Subcutaneous adipose tissue (tissue), 4 donors: ENCODE results near the gene FASTK. TPM values are rescaled to one million over a fixed set of nuclear protein-coding genes. Genes with fewer than 3 reads are reported as not detected.

Experiments used
- total RNA-seq, 4 donors: library from RNA; depleted of rRNA; stranded (reverse); fragments of >200 nt; gene quantifications; one replicate each; pipeline ENCODE4 v1.1.0, GENCODE V29; 2016
- TF ChIP-seq, protein P1 (sequence below): fragments of 450-650 bp; IDR thresholded peaks from one replicate; pipeline ENCODE4 v1.5.1; 2016; ENCODE audit warnings: low read depth, mild to moderate bottlenecking, control low read depth, antibody characterized with exemption, moderate library complexity

Gene FASTK
- total RNA-seq, 4 donors from 2014 or later: 36.8 to 88.9 (median 44.0) TPM

DNA sequence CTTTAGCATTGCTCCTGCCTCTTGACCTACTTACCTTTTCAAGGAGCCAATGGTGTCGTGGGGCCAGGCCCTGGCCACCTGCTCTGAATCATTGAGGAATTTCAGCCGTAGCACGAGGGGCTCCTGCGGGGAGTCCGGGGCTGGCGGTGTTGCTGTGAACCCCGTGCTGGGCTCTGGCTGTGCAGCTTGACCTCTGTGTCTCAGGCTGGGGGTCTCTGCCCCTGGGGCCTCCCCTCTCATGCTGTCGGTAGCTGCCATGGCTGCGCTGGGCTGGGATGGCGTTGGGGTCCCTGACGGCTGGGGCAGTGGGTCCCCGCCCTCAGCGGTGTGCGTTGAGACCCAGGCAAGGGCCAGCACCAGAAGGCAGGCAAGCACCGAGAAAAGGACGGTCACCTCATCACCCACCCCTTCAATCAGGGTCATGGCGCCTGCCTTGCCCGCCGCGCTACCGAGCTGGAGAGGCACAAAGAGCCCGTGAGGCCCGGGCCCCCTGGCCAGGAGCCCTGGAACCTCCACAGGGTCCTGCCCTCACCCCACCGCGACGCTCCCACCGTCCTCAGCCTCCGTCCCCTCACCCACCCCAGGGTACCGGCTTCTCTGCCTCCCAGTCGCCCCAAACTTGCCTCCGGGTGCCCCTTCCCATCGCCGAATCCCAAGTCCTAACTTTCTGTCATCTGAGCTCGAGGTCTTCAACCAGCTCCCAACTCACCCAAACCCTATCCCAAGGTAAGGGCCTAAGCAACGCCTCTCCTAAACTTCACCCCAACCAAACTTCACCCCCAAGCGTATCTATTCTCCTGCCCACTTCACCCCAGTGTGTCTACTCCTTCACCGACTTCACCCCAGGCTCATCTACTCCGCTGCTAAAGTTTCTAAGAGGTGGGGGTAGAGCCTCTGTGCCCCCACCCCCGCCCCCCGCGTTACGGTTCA, 1.8 kb upstream of the FASTK start:
- TF ChIP-seq, protein P1, sequence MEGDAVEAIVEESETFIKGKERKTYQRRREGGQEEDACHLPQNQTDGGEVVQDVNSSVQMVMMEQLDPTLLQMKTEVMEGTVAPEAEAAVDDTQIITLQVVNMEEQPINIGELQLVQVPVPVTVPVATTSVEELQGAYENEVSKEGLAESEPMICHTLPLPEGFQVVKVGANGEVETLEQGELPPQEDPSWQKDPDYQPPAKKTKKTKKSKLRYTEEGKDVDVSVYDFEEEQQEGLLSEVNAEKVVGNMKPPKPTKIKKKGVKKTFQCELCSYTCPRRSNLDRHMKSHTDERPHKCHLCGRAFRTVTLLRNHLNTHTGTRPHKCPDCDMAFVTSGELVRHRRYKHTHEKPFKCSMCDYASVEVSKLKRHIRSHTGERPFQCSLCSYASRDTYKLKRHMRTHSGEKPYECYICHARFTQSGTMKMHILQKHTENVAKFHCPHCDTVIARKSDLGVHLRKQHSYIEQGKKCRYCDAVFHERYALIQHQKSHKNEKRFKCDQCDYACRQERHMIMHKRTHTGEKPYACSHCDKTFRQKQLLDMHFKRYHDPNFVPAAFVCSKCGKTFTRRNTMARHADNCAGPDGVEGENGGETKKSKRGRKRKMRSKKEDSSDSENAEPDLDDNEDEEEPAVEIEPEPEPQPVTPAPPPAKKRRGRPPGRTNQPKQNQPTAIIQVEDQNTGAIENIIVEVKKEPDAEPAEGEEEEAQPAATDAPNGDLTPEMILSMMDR: no peak

DNA sequence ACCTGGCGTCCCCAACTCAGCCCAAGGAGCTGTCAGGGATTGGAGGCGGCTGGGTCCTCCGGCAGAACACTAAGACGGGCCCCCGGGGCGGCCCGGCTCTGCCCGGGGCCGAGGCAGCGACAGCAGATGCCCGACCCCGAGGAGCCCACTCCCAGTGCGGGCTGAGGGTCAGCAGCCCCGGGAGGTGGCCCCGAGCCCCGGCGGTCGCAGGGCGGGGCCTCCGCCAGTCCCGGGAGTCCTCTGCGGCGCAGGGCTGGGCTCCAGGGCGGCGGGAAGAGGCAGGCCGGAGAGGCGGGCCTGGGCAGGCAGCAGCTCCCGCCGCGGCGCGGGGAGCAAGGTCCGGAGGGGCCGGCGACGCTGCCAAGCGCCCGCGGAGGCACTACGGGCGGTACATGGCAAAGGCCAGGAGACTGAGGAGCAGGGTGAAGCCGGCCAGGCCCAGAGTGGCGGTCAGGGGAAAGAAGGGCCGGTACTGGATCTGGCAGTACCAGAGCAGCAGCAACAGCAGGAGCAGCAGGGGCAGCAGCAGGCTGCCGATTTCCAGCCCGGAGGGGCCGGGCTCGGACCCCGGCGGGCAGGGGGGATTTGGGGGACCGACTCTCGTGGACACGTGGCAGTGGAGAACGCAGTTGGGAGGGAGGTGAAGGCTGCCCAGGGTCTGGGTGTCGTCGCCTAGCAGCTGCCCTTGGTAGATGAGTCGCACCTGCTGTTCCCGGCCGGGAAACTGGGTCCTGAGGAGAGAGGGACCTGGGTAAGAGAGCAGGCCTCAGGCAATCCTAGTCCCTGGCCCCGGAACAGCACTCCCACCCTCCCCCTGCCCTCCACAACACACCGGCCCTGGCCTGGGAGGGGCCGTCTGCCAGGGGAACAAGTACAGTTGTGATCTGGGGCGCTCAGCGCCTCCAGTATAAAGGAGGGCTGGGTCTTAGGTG, 827 bp upstream of the FASTK start:
- TF ChIP-seq, protein P1: no peak

DNA sequence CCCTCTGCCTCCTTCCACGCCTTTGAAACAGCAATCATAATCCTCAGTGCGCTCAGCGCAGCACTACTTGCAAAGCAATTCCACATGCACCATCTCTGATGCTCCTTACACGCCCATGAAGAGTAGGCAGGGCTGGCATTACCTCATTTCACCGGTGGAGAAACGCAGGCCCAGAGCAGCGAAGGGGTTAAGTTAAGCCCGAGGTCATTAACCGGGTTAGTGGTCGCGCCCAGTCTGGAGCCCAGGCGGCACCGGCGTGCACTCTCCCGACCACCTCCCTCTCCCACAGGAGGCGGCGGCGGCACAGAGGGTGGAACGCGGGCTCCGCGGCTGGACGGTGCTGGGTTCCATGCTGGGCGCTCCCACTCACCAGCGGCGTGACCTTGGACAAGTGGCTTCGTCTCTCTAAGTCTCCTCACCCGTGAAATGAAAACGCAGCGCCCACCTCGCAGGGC, 515 bp downstream of the FASTK start:
- TF ChIP-seq, protein P1: no peak

DNA sequence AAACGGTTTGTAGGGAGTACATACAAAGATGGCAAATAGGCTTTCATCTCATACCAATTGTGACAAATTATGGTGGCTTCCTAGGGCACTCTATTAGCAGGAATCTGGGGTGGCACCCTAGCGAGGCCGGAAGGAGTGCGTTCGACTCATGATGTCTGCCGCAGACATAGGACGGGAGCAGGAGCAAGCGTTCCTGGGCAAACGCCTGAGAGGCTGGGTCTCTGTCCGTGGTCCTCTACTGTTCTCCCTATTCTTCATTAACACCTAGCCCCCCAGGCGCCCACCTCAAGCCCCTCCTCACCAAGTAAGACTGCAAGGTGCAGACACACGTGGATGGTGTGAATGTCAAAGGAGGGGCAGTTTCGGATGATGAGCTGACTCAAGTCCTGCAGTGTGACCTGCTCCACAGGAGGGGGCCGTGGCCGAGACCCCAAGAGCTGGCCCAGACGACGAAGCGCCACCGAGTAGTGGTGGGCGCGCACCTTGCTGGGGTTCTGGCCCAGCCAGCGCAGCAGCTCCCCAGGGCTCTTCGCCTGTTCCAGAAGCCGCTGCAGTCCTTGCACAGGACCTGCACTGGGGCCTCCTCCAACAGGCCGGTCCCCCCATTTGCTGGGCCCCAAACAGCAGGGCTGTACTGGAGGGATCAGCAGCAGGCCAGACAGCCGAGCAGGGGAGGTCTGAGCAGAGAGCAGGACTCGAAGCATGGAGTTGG, 1.3 kb downstream of the FASTK start:
- TF ChIP-seq, protein P1: no peak

DNA sequence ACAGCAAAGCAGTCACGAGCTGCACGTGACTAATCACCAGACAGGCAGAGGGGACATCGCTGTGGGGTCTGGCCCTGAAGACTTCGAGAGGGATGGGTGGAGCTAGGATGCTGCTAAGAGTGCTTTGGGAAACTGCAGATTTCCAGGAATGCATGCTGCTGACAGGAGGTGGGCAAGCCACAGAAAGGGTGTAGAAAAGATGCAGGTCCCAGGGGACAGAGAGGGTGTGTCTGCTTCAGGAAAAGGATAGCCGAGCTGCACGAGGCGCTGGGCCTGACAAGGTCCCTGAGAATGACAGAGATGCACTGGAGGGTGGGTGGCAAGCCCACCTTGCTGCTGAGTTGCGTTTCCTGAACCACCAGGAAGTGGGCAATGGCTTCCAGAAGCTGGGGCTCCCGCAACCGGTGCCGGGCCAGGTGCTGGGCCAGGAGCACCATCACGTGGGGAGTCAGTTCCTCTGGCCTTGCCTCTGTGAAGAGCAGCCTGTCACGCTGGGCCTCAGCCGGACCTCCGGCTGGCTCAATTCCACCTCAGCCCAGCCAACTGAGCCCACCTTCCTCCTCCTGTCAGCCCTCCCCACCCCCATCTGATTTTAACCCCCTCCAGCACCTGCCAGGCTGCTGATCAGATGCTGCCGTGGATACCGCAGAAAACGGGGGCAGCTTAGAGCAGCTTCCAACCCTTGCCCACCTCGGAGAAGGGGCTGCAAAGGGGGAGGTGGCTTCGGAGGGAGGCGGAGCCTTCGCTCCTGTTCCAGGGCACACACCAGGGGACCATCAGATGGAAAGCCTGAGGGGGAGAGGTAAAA, 2.2 kb downstream of the FASTK start:
- TF ChIP-seq, protein P1: no peak

DNA sequence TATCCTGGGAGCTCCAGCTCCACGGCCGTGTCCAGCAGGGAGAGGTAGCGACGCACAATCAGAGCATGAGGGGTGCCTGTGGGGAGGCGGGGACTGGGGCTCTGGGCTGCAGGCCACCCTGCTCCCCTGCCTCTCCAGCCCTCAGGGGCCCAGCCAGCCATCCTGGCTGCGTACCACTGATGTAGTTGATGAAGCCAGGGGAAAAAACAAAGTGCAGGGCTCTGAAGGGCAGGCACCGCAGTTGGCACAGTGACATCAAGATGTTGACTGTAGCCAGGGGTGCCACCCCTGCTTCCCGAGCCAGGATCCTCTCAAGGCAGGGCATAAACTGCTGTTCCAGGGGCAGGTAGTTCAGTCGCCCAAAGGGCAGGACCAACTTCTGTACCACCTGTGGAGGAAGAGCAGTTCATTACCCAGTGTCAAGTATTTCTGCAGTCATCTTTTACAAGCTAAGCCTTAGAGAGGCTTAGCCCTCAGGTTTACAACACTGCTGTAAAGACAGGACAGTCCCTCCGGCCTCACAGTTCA, 2.8 kb downstream of the FASTK start:
- TF ChIP-seq, protein P1: no peak
